GM19452 (cell line): ENCODE measurements around the gene CORO2A.
"Not testable (repeated sequence)": the region's sequence is repeated elsewhere in the genome, so short reads cannot be mapped to it uniquely, and the experiment has no call there.

Experiments
- ATAC-seq: cut with Tn5 transposase; IDR thresholded peaks from one replicate; pipeline ENCODE4 v1.9.1; 2021; ENCODE audit not compliant: unreplicated experiment

The CORO2A gene

GRCh38 chr9:98191671-98192502 lies 550 bp downstream of the CORO2A start:
- no peak for ATAC-seq

- ATAC-seq: no peak
These were observed 1.2 kb downstream of the CORO2A start for GRCh38 chr9:98191181-98191608.

- ATAC-seq: no peak
These were observed 1.7 kb downstream of the CORO2A start for GRCh38 chr9:98190757-98191105.

- no peak for ATAC-seq
These were observed 3.0 kb downstream of the CORO2A start for GRCh38 chr9:98189412-98189811.

- no peak for ATAC-seq
These were observed 4.5 kb downstream of the CORO2A start for GRCh38 chr9:98187926-98188325.

GRCh38 chr9:98186236-98186635 lies 6.2 kb downstream of the CORO2A start:
- no peak for ATAC-seq

- no peak for ATAC-seq
These were observed 6.7 kb downstream of the CORO2A start for GRCh38 chr9:98185611-98186171.

GRCh38 chr9:98185021-98185567 lies 7.3 kb downstream of the CORO2A start:
- ATAC-seq: no peak

GRCh38 chr9:98184326-98184725 lies 8.1 kb downstream of the CORO2A start:
- ATAC-seq: no peak

GRCh38 chr9:98182889-98183599 lies 9.4 kb downstream of the CORO2A start:
- no peak for ATAC-seq

- no peak for ATAC-seq
These were observed 10.2 kb downstream of the CORO2A start for GRCh38 chr9:98182069-98182820.

- ATAC-seq: no peak
These were observed 10.7 kb downstream of the CORO2A start for GRCh38 chr9:98181746-98182068.

GRCh38 chr9:98180996-98181395 lies 11.4 kb downstream of the CORO2A start:
- no peak for ATAC-seq

GRCh38 chr9:98178874-98179850 lies 13.3 kb downstream of the CORO2A start:
- ATAC-seq: no peak

- no peak for ATAC-seq
These were observed 15.8 kb downstream of the CORO2A start for GRCh38 chr9:98176391-98177259.

GRCh38 chr9:98175762-98176161 lies 16.7 kb downstream of the CORO2A start:
- ATAC-seq: no peak

GRCh38 chr9:98175028-98175569 lies 17.3 kb downstream of the CORO2A start:
- ATAC-seq: no peak

- not testable (repeated sequence) for ATAC-seq
These were observed 17.9 kb downstream of the CORO2A start for GRCh38 chr9:98174502-98174918.

- ATAC-seq: no peak
These were observed 19.3 kb downstream of the CORO2A start for GRCh38 chr9:98173181-98173580.
